Activated CD4-positive, alpha-beta T cell treated with anti-CD3 and anti-CD28 coated beads, Interleukin-2, amount 50 U/mL, for 1 hour (primary cell): ENCODE data around the gene COL28A1.

Experiments used
- DNase-seq: peaks from one replicate; pipeline ENCODE4 v3.0.0-alpha.2; 2020

Gene COL28A1

GRCh38 chr7:7323921-7324320 lies 211.8 kb downstream of the COL28A1 start:
- DNase-seq = no peak

DNA sequence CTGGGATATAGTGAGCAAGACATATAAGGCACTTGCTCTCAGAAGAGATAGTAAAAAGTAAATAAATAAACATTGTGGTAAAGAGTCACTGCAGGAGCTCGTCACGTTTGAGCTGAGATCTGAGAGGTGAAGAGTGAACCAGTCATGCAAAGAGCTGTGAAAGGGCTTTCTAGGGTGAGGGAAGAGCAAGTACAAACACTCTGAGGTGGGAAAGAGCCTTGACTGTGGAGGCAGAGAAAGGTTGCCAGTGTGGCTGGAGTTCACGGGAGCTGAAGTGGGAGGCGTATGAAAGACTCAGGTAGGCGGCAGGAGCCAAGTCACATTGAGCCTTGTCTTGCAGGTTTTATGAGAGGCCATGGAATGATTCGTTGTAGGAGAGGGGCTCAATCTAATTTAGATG lies 212.3 kb downstream of the COL28A1 start:
- DNase-seq = no peak

- DNase-seq = no peak
Observed at GRCh38 chr7:7321681-7322080, 214.0 kb downstream of the COL28A1 start.

DNA sequence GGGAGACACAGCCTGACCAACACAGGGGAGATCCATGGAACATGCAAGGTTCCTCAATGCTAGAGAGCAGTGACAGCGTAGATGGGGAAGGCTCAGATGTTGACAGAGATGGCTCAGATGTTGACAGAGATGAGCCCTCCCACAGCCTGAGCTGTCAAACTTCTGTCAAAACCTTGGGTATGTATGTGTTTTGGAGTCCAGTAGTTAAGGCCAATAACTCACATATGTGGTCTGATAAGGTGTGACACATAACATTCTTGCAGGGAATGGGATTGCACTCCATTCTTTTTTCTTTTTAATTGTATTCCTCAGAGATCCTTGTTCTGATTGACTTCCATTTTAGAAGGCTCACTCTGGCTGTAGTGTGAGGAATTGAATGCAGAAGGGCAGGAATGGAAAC lies 217.1 kb downstream of the COL28A1 start:
- no peak for DNase-seq

DNA sequence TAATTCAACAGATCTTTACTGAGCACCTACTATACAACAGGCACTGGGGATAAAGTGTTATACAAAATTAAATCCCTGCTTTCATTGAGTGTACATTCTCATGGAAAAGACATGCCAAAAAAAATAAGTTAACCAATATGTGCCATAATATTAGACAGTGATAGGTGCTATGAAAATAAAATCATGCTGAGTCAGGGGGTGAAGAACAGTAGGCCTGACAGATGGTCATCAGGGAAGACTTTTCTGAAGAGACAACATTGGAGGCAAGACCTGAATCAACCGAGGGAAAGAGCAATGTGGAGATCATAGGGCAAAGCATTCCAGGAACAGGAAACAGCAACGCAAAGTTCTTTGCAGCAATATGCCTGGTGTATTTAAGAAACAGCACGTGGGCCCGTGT lies 217.8 kb downstream of the COL28A1 start:
- no peak for DNase-seq

DNA sequence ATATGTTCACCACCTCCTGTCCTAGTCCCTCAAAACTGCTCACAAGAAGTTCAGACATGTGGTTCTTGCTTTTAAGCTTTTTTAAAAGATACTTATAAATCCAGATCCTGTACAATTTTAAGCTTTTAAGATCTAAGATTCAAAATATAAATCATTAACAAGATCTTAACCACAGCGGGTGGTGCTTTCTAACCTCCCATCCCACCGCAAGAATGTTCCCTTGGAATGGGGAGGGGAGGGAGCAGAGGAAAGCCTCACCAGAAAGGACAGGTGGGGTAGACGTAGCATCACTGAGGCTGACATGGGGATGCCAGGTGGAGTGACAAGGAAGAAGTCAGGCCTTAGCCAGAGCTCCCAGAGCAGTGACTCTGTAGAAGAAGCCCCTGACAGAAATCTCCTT lies 219.8 kb downstream of the COL28A1 start:
- DNase-seq = no peak

GRCh38 chr7:7312323-7312722 lies 223.3 kb downstream of the COL28A1 start:
- DNase-seq = no peak

- DNase-seq = no peak
Observed at GRCh38 chr7:7311001-7311400, 224.7 kb downstream of the COL28A1 start.

- DNase-seq = no peak
Observed at GRCh38 chr7:7309203-7309602, 226.5 kb downstream of the COL28A1 start.
